ENCODE data around the gene SRSF1.
"Not testable (repeated sequence)": the region's sequence is repeated elsewhere in the genome, so short reads cannot be mapped to it uniquely, and the experiment has no call there.

SRSF1 gene

DNA sequence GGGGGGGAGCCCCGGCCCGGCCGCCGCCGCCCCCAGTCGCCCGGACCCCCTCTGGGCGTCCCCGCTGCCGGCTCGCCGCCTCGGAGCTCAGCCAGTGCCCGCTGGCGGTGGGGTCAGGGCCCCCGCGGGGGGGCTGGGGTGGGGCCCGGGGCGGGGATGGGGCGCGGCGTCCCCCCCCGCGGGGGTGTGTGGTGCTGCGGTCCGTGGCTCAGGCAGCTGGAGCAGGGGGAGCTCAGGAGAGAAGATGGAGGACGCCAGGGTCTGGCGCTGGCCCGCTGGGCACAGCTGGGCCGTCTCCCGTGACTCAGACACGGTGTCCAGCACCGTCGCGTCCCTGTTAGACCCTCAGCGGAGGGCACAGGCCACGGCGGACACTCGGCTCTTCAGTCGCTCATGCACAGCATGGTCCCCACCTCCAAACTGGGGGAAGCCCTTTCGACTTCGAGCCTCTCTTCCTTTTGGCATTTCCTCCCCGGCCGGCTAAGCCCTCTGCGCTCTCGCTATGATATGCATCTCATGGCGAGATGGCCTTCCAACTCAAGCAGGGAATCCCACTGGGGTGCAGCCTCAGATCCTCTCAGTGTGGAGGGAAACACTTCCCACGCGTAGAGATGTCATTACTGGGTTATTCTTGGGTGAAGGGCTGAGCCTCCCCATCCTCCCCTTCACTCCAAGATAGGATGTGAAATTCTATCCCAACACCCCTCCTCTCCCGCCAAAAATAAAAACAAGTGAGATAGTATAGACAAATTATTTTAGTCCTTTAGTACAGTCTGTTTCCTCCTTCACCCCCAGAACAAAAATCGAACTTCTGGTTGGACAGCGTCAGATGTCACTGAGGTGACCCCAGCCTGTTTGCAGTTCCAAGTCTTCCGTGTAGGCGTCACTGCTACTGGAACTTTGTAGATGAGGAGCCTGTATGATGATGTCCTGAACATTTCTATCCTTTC lies 18.5 kb downstream of the SRSF1 start:
- DNase-seq: peak; percentile 77

DNA sequence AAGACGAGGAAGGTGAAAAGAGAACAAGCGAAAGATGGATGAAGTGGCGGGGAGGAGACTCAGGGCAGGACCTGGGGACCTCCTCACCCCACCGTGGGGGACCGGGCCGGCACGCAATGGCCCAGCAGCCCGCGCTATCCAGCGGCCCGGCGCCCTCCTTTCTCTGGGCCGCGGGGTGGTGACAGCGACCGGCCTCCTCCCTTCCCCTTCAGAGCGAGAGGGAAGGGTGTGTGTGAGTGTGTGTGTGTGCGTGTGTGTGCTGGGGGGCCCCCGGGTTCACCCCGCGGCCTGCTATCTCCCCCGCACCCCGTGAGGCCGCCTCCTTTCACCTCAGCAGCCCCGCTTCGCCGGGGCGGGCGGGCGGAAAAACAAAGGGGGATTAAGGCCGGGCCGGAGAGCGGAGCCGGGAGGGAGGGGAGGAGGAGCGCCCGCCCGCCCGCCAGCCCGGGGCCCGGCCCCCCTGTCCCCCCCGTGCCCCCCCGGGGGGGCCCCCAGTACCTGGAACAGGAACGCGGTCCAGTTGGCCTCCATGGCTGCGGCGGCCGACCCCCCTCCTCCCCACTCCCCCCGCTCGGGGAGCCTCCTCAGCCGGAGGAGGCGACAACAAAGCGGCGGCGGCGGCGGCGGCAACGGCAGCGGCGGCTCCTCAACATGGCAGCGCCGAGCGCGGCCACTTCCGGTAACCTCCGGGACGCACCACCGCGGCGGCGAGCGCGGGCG lies 19.3 kb downstream of the SRSF1 start, which contains the start of gene VEZF1:
Gene VEZF1, minus strand, starts transcription at position 674 of the 720 bp plus-strand sequence. Its CDS starts 143 bp downstream, at position 531.
- peak; percentile 72 for DNase-seq

DNA sequence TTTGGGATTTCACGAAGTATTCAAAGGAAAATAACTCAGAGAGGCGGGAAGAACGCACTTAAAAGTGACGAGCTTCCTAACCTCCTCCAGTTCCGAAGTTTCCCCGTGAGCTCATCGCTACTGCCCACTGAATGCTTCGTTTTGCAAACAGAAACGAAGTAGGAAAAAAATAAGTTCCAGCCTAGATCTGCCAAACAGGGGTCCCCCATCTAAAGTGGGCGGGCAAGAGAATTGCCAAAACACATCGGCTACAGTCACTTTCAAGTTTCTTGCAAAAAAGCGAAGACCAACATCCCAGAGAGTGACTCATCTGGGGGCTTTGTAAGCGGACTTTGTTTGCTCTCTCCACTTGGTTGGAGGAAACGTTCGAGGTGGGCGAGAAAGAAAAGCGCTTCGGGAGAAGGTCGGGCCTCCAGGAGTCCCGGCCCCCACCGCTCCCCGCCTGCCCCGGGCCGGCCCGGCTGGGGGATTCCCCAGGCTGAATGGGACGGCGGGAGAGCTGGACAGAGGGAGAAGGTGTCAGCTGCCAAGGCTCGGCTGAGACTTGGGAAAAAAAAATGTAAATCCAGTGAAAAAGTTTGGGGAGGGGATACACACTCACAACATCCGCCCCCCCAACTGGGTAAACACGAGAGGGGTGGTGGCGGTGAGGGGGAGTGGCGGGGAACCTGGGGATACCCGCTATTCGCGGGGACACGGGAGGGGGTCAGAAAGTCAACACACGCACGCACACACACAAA lies 20.0 kb downstream of the SRSF1 start:
- DNase-seq: peak; percentile 67

DNA sequence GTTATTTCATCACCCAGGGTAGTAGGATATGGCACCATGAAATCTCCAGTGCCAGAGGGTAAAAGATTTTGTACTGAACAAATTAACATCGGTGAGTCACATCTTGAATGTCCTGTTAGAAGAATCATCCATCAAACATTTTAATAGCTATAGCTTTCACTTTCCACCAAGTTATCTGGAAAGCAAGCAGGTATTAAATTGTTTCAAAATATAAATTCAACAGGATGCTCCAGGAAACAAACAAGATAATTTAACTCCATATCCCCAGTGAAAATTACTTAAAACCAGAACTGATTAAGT lies 21.4 kb downstream of the SRSF1 start:
- peak; percentile 59 for DNase-seq

DNA sequence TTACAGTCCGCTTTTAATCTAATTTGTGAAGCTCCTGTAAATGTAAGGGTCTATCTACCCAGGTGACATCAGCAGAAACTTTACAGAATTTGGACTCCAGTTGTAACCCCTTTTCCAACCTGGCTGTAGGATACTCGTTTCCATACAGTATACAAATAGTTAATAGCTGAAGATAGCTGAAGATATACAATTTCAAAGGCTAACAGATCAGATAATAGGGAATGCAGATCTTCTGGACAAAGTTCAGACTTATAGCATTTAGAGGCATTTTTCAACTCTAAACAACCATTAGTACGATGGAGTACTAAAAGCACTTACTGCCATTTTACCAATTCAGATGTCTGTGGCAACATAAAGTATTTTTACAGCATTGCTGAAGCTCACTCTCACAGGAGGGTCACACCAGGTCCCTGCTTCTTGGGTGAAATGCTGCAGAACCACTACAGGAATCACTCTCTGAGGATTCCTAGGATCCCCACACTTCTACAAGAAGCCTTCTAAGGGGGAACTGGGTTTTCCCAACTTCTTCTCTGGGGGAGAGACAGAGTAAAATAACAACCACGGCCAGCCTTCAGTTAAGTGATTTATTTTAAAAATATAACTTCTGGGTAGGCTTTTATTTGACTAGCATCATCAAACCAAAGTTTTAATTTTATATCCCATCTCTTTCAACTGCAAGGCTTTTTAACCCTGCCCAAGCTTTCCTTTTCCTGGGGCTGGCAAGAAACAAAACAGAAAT lies 21.9 kb downstream of the SRSF1 start:
- no peak for DNase-seq

DNA sequence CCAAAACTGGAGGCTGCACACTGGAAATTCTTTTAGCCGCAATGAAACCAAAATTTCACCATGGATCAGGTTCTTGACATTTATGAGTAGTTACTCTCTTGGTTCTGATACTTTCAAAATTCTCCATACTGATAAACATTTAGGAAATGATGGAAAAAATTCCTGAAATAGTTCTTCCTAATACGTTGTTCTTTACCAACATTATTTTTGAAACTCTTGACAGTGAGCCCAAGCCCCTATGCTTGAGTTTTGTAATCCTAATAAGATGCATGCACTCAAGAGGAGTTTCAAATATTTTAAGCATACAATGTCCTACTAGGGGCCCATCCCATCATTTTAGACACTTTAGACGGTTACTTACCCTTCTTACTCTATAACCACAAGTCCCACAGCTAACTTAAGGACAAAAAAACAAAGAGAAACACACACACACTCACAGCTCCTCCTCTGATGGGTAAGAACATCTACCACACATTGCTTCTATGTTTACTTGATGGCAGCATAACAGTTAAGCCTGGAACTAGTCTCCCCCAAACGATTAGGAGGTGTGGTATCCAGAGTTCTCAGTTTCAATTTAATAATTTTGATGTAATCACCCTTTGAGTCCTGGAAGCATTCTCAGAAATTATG lies 22.7 kb downstream of the SRSF1 start:
- DNase-seq: no peak

DNA sequence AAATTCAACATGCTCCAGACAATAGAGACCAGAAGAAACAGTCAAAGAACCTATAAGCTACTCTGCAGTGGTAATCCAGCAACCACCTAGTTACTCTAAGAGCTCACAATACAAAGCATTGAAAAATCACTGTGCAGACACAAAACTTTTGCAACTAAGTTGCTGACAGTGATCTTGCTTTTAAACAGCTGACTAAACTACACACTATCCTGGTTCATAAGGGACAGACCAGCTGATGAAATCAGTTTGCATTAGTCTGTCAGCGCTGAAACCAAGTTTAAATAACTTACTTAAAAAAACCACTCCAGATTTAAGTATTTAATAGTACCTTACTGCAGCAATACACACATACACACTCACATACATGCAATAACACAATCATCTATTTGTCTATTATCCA lies 23.6 kb downstream of the SRSF1 start:
- no peak for DNase-seq

DNA sequence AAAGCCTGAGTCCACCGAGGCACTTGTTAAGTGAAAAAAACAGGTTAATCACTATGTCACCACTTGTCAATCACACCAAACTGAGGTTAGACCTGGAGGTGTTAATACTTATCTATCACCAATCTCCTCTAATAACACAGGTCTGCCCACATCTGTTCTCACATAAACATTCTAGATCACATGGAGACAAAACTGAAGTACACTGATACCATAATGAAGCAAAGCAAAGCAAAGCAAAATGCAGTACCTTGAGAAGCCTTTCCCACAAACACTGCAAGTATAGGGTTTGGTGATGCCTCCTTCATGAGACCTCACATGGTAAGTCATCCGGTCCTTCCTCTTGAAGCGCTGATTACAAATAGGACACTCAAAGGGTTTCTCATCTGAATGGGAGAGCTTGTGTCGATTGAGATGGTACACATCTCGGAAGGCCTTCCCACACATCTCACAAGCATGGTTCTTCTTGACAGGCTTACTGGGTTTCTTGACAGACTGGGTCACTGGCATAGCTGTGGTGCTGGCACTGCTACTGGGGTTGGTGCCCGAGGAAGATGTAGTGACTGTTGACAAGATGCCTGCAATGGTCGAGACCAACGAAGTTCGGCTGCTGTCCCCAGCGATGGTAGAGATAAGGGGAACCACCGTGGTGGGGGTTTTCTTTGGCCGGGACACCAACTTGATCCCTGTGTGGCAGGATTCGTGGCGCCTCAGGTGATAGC lies 24.4 kb downstream of the SRSF1 start:
- no peak for DNase-seq

DNA sequence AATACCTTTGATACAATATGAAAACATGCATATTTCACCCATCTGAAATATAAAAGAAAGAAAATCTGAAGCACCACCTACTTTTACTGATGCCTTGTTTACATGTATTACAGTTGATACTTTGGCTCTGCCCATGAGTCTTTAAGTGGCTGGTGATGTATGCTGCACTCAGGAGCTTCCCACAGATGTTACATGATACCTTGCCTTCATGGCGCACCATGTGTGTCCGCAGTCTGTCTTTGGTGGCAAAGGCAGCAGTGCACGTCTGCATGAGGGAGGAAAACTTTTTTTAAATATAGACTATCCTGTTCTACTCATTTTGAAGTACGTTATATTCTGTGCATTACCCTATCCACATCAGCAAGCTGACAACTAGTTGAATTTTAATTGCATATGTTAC lies 26.5 kb downstream of the SRSF1 start:
- no peak for DNase-seq

DNA sequence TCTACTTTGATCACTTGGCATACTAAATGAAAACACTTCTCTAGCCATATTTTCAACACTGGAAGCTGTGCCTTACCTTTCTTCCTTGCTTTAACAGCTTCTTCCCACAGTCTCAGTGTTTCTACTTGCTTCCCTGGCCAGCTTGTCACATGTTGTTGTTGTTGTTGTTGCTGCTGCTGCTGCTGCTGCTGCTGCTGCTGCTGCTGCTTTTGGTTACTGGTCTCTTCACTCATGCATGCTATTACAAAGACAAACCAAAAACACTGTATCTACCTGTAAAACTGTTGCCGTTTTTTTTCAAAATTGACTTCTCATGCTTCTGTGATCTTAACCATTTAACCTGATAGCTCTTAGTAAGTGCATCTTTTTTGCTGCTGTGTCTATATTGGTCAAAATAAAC lies 28.0 kb downstream of the SRSF1 start:
- no peak for DNase-seq

DNA sequence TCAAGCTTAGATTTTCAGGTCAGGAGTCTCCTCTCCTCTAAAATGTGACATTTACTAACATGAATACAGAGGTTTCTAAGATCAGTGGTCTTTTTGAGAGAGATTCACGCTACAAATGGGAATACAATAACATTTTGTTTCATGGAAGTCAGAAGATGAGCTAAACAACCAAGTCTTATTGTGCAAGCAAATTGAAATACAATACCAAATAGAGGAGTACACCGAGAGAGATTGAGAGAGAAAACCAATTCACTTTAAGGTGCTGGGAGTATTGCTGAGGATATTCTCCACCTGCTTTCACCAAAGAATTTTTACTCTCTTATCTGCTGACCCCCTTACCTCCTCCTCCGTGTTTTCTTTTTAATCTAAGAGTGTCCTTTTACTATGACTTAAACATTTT lies 30.5 kb downstream of the SRSF1 start:
- no peak for DNase-seq

DNA sequence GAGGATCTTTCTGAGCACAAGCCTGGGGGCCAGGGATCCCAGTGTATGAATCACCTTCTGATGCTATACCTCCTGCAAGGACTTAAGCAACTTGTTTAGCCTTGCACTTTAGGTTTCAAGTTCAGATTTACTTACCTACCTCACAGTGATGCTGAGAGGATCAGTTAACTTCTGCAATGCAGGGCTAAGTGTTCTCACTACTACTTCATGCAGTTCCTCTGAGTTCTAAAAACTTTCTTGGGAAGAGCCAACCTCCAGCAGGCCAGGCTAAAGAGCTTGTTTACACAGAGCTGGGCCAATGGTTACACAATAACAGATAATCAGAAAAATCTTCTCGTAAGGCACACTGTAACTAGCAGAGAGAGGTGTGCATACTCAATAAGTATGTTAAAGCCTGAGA lies 32.0 kb downstream of the SRSF1 start:
- peak; percentile 34 for DNase-seq

DNA sequence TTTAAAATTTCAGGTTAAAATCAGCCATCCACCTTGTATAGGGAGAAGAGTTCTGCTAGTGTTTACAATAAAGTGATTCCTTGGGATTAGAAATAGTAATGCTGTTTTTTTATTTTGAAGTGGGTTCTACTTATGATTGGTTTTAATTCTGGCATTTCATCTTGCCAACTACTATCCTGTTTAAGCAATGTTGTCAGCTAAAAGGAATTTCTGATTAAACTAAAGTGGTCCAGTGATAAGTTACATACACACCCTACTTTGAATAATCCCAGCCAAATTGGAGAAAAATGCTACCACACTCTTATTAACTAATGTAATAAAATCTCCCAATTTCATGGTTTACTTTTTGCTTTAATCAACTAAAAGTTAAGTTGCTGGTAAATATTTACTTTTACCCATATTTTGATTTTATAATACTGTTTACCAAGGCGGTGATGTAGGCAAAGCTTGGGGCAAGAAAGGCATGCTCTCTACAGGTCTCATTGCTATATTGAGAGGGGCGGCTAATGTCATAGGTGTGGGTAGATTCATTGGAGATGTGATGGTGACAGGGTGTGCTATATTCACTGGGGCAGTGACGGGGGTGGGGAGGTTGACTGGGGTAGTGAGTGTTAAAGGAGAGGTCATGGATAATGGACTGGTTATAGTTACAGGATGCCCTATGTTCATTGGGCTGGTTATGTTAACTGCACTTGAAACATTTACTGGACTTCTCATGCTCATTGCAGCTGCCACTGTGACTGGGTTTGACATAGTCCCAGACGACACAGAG lies 32.8 kb downstream of the SRSF1 start:
- not testable (repeated sequence) for DNase-seq

DNA sequence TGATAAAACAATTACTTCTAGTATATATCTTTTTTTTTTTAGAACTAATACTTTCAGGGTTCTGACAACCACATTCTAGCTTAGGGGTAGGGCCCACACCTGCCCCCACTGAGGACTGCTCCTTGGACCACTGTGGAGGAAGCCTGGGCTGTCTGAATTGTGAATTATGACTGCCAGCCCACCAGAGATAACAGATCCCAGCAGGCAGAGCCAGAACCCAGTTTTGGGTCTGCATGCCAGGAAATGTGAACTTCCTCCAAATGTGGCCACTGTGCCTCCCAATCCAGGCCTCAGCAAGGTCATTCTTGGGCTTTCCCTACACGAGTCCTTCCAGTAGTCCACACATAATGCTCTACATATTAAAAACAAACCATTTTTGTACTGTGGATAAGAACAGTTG lies 34.9 kb downstream of the SRSF1 start:
- DNase-seq: no peak

DNA sequence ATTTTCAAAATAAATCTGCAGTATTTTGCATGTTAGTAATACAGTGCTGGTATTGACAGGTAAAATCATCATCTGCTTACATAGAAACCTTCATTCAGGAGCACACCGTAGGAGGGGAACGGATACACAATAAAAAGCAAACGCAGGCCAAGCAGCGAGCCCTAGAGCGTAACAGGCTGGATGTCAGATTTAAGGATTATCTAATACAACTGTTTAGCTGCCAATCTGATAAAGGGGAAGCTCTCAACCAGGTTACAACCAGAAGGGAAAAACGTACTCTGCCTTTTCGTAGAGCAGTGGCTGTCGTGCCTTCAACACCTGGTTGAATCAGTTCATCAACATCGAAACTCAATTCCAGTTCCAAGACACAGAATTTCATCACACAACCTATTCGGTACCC lies 35.5 kb downstream of the SRSF1 start:
- DNase-seq: no peak

DNA sequence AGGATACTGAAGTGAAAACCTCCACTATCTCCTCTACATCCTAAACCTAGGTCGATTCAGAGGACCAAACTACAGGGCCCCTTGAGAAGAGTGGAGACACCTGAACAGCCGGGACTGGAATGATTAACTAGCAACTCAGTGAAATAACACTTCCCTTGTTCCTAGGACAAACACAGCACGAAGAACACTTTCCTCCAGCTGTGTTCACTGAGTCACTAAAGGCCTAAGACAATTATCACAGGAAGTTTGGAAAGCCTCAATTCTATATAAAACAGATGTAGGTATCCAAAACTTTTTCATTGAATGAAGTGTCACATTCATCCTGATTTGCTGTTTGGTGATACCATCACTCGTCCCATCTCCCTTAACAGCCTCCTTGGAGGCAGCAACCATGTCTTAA lies 36.3 kb downstream of the SRSF1 start:
- DNase-seq: peak; percentile 71

DNA sequence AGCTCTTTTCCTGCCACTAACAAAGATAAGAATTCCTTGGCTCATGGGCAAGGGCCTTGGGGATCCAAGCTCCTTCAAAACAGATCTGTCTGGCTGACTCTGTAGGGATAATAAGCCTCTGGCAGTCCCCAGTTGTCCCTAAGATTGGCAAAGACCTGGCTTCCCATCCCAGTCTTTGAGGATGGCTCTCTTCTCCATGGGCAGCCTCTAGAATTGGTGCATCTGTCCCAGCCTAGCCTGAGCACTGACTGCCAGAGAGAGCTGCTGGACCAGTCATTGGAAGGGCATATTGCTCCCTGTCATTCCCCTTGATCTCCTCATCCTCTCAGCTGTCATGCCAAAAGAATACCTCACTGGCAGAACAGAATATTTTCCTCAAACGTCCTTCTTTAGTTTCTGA lies 38.6 kb downstream of the SRSF1 start:
- no peak for DNase-seq

DNA sequence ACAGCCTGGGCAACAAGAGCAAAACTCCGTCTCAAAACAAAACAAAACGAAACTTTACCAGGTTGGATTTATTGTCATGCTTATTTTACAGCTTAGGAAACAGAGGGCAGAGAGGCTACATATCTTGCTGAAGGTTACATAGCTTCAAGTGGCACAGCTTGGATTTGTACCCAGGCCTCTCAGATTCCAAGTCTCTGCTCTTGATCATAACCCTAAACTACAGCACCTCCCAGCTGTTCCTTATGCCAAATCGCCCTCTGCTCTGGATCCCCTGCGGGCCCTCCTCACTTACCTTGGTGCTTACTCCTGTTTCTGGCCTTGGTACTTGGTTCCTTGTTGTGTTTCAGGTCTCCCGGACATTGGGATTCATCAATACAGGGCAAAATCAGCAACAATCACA lies 40.2 kb downstream of the SRSF1 start:
- DNase-seq: no peak

DNA sequence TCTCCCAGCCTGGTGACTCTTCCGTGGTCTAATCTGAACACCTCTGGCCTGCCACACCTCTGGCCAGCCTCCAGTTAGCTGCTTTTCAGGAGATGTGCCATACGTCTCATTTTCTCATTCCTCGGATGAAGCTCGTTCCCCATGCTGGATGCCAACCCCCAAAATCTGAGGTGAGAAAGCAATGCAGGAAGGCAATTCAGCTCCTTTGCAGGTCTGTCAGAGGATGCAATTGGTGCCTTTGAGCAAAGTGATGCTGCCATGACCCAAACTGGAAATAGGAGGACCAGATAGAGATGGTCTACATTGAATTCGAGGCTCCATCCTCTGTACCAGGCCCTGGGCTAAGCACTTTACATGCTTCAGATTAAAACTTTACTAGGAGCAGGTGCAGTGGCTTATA lies 40.8 kb downstream of the SRSF1 start:
- no peak for DNase-seq

DNA sequence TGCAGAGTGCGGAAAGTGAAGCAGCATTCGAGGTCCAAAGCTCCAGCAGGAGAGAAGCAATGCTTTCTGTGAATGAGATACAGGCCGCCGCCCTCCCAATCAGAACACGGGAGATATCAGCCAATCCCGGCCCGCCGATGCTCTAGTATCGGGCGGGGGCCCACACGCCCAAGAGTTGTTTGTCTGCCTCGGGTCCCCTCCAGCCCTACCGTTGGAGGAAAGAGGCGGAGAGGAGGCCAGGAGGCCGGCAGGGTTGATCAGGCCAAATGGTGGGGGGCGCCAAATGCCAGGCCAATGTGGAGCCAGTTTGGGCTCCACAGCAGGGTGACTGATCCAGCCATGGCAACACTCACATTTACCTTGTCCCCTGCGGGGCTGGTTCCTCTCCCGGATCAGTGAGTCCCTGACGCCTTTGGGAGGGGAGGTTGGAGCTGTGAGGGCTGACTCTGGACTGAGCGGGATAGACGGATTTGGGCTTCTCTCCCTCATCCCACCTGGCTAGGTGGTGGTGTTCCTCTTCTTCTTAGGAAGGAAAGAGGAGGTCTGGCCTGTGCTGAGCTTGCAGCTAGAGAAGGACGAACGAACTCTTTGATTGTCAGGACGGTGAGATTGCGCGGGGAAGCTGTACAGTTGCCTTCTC lies 41.4 kb downstream of the SRSF1 start:
- no peak for DNase-seq

Data from HCEC 1CT (cell line).